ENCODE data around the gene MRTFB.

GRCh38 chr16:14148569-14148968 is 77.5 kb downstream of the MRTFB start:
- no peak for TF ChIP-seq CTCF (IDR thresholded peaks at IDR 0.05 in 4 of 5, conservative IDR thresholded peaks at IDR 0.05 in 1 of 5)
- no peak for TF ChIP-seq POLR2A (IDR thresholded peaks at IDR 0.05)

Data from gastrocnemius medialis (tissue), 4 donors.